NCI-H1417 treated with DMSO at 0.1 percent for 48 hours (cell line): ENCODE results near the gene ATP7A.
"Not testable (repeated sequence)": the region's sequence is repeated elsewhere in the genome, so short reads cannot be mapped to it uniquely, and the experiment has no call there.

Experiments used
- DNase-seq: peaks from one replicate; lab custom pipeline; 2025; lab: John Stamatoyannopoulos, UW

The ATP7A gene

GRCh38 chrX:78037881-78038280 lies 127.4 kb downstream of the ATP7A start:
- no peak for DNase-seq

GRCh38 chrX:78042601-78043000 lies 132.1 kb downstream of the ATP7A start:
- no peak for DNase-seq

- no peak for DNase-seq
These were observed 135.9 kb downstream of the ATP7A start for GRCh38 chrX:78046362-78046761.

GRCh38 chrX:78048052-78048451 lies 137.6 kb downstream of the ATP7A start:
- DNase-seq, result no peak

- no peak for DNase-seq
These were observed 153.2 kb downstream of the ATP7A start for GRCh38 chrX:78063687-78064086.

- DNase-seq, result no peak
These were observed 153.7 kb downstream of the ATP7A start for GRCh38 chrX:78064152-78064551.

- DNase-seq, result not testable (repeated sequence)
These were observed 154.5 kb downstream of the ATP7A start for GRCh38 chrX:78064698-78065601.

- no peak for DNase-seq
These were observed 155.6 kb downstream of the ATP7A start for GRCh38 chrX:78066110-78066509.

GRCh38 chrX:78071331-78071730 lies 160.8 kb downstream of the ATP7A start:
- no peak for DNase-seq

- DNase-seq, result not testable (repeated sequence)
These were observed 162.9 kb downstream of the ATP7A start for GRCh38 chrX:78073147-78074077.

- no peak for DNase-seq
These were observed 163.6 kb downstream of the ATP7A start for GRCh38 chrX:78074088-78074487.

GRCh38 chrX:78075787-78076389 lies 165.4 kb downstream of the ATP7A start:
- no peak for DNase-seq

- DNase-seq, result not testable (repeated sequence)
These were observed 170.9 kb downstream of the ATP7A start for GRCh38 chrX:78081413-78081812.

- no peak for DNase-seq
These were observed 181.8 kb downstream of the ATP7A start for GRCh38 chrX:78092296-78092695.

GRCh38 chrX:78098108-78098507 lies 187.6 kb downstream of the ATP7A start:
- DNase-seq, result no peak
